CD4-positive, CD25-positive, alpha-beta regulatory T cell (primary cell): Measurements from ENCODE around the gene ZFP57. TPM values are rescaled to one million over a fixed set of nuclear protein-coding genes. Genes with fewer than 3 reads are reported as not detected.

Source experiments
- ATAC-seq, 2 donors: fragments of 150-1000 bp; cut with Tn5 transposase; one replicate each; pipeline ENCODE4 v1.10.0; 2021; ENCODE audit warnings: low read depth in 2 of 2, moderate number of reproducible peaks in 2 of 2, moderate library complexity in 1 of 2
- DNase-seq, 3 donors: peaks; one replicate each; pipeline versions ENCODE4 v3.0.0 to v3.0.0-alpha.2; 2012 to 2022; ENCODE audit warnings: mixed read lengths in 1 of 3
- H3K27ac ChIP-seq: one replicate; pipeline ENCODE4 v1.7.0; 2013; ENCODE audit warnings: mild to moderate bottlenecking, low read length; ENCODE audit not compliant: insufficient read depth, poor library complexity, severe bottlenecking
- H3K27me3 ChIP-seq: one replicate; pipeline ENCODE4 v1.7.0; 2013; ENCODE audit warnings: low read length; ENCODE audit not compliant: control insufficient read depth, insufficient read depth
- H3K36me3 ChIP-seq: one replicate; pipeline ENCODE4 v1.7.0; 2013; ENCODE audit warnings: mild to moderate bottlenecking, low read length, moderate library complexity; ENCODE audit not compliant: control insufficient read depth, insufficient read depth
- H3K4me1 ChIP-seq: 2 replicates; pipeline ENCODE4 v1.7.0; 2013; ENCODE audit warnings: mild to moderate bottlenecking, low read length; ENCODE audit not compliant: insufficient read depth, control insufficient read depth, poor library complexity, severe bottlenecking
- H3K4me3 ChIP-seq: one replicate; pipeline ENCODE4 v1.7.0; 2013; ENCODE audit warnings: low read depth, mild to moderate bottlenecking, low read length, moderate library complexity
- H3K9me3 ChIP-seq, 2 experiments: 1 replicate in 1 of 2; 2 replicates in 1 of 2; pipeline ENCODE4 v1.7.0; 2013; ENCODE audit warnings: low read length in 2 of 2, mild to moderate bottlenecking in 1 of 2, moderate library complexity in 1 of 2; ENCODE audit not compliant: control insufficient read depth in 2 of 2
- H3K27ac Mint-ChIP-seq, 3 donors: one replicate each; pipeline ENCODE4 v1.8.0; 2020 to 2022; ENCODE audit warnings: mild to moderate bottlenecking in 3 of 3, mixed read lengths in 3 of 3, moderate library complexity in 2 of 3
- H3K27me3 Mint-ChIP-seq: one replicate; pipeline ENCODE4 v1.8.0; 2022; ENCODE audit warnings: mild to moderate bottlenecking, mixed read lengths
- H3K36me3 Mint-ChIP-seq: one replicate; pipeline ENCODE4 v1.8.0; 2020; ENCODE audit warnings: mixed read lengths
- H3K4me1 Mint-ChIP-seq, 4 donors: one replicate each; pipeline ENCODE4 v1.8.0; 2020 to 2022; ENCODE audit warnings: mixed read lengths in 4 of 4, mild to moderate bottlenecking in 1 of 4
- H3K4me3 Mint-ChIP-seq, 4 donors: one replicate each; pipeline ENCODE4 v1.8.0; 2020 to 2022; ENCODE audit warnings: mild to moderate bottlenecking in 4 of 4, mixed read lengths in 4 of 4, moderate library complexity in 3 of 4
- H3K9me3 Mint-ChIP-seq, 7 donors: one replicate each; pipeline ENCODE4 v1.8.0; 2020 to 2022; ENCODE audit warnings: mixed read lengths in 7 of 7, mild to moderate bottlenecking in 3 of 7, moderate library complexity in 2 of 7
- polyA plus RNA-seq, 4 donors: library from polyadenylated mRNA; unstranded; fragments of 300-500 nt; fragmentation: Illumina TruSeq; gene quantifications; one replicate each; pipeline ENCODE4 v1.2.3, GENCODE V29; 2021
- total RNA-seq: library from RNA; stranded (reverse); gene quantifications from one replicate; pipeline ENCODE4 v1.2.3, GENCODE V29; 2022

Gene ZFP57
- total and polyA plus RNA-seq, 5 donors from 2014 or later = 1.0 to 4.8 (median 2.4) TPM; not detected in 2

DNA sequence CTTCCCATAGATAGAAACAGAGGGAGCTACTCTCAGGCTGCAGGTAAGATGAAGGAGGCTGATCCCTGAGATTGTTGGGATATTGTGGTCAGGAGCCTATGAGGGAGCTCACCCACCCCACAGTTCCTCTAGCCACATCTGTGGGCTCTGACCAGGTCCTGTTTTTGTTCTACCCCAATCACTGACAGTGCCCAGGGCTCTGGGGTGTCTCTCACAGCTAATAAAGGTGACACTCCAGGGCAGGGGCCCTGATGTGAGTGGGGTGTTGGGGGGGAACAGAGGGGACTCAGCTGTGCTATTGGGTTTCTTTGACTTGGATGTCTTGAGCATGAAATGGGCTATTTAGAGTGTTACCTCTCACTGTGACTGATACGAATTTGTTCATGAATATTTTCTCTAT lies 45.0 kb upstream of the ZFP57 start:
- Histone ChIP-seq H3K4me1 (peaks cover 54% of the 10 kb centered on the region), H3K9me3 (no peaks in the 10 kb centered on the region), H3K4me3 (peak overlapping the region; percentile 91), H3K36me3 (peaks cover 43% of the 10 kb centered on the region), H3K27ac (peak overlapping the region; percentile 98), H3K27me3 (no peaks in the 10 kb centered on the region)
- no peak for ATAC-seq
- no peaks in the 10 kb centered on the region for H3K27me3 Mint-ChIP-seq
- H3K4me3 Mint-ChIP-seq = peak overlapping the region; percentile 92 to 100 (median 96)
- H3K36me3 Mint-ChIP-seq = peaks cover 42% of the 10 kb centered on the region
- no peak for DNase-seq
- peak overlapping the region; percentile 86 to 96 (median 92) for H3K27ac Mint-ChIP-seq
- no peaks in the 10 kb centered on the region for H3K9me3 Mint-ChIP-seq
- peaks cover 29 to 85% (median 50%) of the 10 kb centered on the region in 4 donors for H3K4me1 Mint-ChIP-seq

DNA sequence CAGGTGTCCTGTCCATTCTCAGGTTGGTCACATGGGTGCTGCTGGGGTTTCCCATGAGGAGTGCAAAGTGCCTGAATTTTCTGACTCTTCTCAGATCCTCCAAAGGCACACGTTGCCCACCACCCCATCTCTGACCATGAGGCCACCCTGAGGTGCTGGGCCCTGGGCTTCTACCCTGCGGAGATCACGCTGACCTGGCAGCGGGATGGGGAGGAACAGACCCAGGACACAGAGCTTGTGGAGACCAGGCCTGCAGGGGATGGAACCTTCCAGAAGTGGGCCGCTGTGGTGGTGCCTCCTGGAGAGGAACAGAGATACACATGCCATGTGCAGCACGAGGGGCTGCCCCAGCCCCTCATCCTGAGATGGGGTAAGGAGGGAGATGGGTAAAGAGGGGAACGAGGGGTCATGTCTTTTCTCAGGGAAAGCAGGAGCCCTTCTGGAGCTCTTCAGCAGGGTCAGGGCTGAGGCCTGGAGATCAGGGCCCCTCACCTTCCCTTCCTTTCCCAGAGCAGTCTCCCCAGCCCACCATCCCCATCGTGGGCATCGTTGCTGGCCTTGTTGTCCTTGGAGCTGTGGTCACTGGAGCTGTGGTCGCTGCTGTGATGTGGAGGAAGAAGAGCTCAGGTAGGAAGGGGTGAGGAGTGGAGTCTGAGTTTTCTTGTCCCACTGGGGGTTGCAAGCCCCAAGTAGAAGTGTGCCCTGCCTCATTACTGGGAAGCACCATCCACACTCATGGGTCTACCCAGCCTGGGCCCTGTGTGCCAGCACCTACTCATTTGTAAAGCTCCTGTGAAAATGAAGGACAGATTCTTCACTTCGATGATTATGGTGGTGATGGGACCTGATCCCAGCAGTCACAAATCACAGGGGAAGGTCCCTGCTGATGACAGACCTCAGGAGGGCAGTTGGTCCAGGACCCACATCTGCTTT lies 44.3 kb upstream of the ZFP57 start:
- H3K4me1 ChIP-seq = peaks cover 50% of the 10 kb centered on the region
- peak overlapping the region; percentile 92 to 100 (median 96) for H3K4me3 Mint-ChIP-seq
- H3K36me3 ChIP-seq = peaks cover 43% of the 10 kb centered on the region

DNA sequence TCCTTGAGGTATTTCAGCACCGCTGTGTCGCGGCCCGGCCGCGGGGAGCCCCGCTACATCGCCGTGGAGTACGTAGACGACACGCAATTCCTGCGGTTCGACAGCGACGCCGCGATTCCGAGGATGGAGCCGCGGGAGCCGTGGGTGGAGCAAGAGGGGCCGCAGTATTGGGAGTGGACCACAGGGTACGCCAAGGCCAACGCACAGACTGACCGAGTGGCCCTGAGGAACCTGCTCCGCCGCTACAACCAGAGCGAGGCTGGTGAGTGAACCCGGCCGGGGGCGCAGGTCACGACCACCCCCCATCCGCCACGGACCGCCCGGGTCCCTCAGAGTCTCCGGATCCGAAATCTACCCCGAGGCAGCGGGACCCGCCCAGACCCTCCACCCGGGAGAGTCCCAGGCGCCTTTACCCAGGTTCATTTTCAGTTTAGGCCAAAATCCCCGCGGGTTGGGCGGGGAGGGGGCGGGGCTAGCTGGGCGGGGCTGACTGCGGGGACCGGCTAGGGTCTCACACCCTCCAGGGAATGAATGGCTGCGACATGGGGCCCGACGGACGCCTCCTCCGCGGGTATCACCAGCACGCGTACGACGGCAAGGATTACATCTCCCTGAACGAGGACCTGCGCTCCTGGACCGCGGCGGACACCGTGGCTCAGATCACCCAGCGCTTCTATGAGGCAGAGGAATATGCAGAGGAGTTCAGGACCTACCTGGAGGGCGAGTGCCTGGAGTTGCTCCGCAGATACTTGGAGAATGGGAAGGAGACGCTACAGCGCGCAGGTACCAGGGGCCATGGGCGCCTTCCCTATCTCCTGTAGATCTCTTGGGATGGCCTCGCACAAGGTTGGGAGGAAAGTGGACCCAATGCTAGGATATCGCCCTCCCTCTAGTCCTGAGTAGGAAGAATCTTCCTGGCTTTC lies 43.0 kb upstream of the ZFP57 start:
- peaks cover 42% of the 10 kb centered on the region for H3K36me3 Mint-ChIP-seq
- Histone ChIP-seq H3K4me1 (peaks cover 50% of the 10 kb centered on the region), H3K27me3 (no peaks in the 10 kb centered on the region), H3K36me3 (peaks cover 43% of the 10 kb centered on the region), H3K9me3 (no peaks in the 10 kb centered on the region), H3K4me3 (peak overlapping the region; percentile 95), H3K27ac (peak overlapping the region; percentile 98)
- peaks cover 15 to 66% (median 41%) of the 10 kb centered on the region in 4 donors for H3K4me1 Mint-ChIP-seq
- ATAC-seq (peak; percentile 43 to 46), DNase-seq (peak; percentile 56 to 76 (median 59))
- H3K9me3 Mint-ChIP-seq = no peaks in the 10 kb centered on the region
- H3K27me3 Mint-ChIP-seq = no peaks in the 10 kb centered on the region
- H3K27ac Mint-ChIP-seq = peak overlapping the region; percentile 96 to 98 (median 98)
- peak overlapping the region; percentile 95 to 100 (median 98) for H3K4me3 Mint-ChIP-seq

More for the DNA sequence above, 44.3 kb upstream of the ZFP57 start:
- no peaks in the 10 kb centered on the region for H3K9me3 Mint-ChIP-seq
- Histone ChIP-seq H3K9me3 (no peaks in the 10 kb centered on the region), H3K27me3 (no peaks in the 10 kb centered on the region), H3K4me3 (peak overlapping the region; percentile 91), H3K27ac (peak overlapping the region; percentile 98)
- peaks cover 25 to 77% (median 45%) of the 10 kb centered on the region in 4 donors for H3K4me1 Mint-ChIP-seq
- H3K36me3 Mint-ChIP-seq = peaks cover 42% of the 10 kb centered on the region
- no peaks in the 10 kb centered on the region for H3K27me3 Mint-ChIP-seq
- H3K27ac Mint-ChIP-seq = peak overlapping the region; percentile 92 to 98 (median 96)
- ATAC-seq (no peak), DNase-seq (no peak)

DNA sequence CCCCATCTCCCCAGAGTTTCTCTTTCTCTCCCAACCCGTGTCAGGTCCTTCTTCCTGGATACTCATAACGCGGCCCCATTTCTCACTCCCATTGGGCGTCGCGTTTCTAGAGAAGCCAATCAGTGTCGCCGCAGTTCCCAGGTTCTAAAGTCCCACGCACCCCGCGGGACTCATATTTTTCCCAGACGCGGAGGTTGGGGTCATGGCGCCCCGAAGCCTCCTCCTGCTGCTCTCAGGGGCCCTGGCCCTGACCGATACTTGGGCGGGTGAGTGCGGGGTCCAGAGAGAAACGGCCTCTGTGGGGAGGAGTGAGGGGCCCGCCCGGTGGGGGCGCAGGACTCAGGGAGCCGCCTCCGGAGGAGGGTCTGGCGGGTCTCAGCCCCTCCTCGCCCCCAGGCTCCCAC lies 42.3 kb upstream of the ZFP57 start, which contains the start of gene HLA-F:
HLA-F (plus strand) TSS at position 173 of the 404 bp plus-strand sequence; CDS start at position 203, 30 bp downstream.
- Mint-ChIP-seq H3K27ac (peak within 1 kb of the TSS; percentile 96 to 99 (median 98)), H3K27me3 (no peaks in the 10 kb centered on the region), H3K9me3 (no peaks in the 10 kb centered on the region), H3K4me1 (peaks cover 12 to 60% (median 36%) of the 10 kb centered on the region in 4 donors), H3K36me3 (peaks cover 42% of the 10 kb centered on the region), H3K4me3 (peak within 1 kb of the TSS; percentile 95 to 100 (median 98))
- ATAC-seq (peak; percentile 91), DNase-seq (peak; percentile 80 to 90 (median 86))
- Histone ChIP-seq H3K36me3 (peaks cover 40% of the 10 kb centered on the region), H3K27ac (peak within 1 kb of the TSS; percentile 98), H3K9me3 (no peaks in the 10 kb centered on the region), H3K27me3 (no peaks in the 10 kb centered on the region), H3K4me3 (peak within 1 kb of the TSS; percentile 95), H3K4me1 (peaks cover 43% of the 10 kb centered on the region)

DNA sequence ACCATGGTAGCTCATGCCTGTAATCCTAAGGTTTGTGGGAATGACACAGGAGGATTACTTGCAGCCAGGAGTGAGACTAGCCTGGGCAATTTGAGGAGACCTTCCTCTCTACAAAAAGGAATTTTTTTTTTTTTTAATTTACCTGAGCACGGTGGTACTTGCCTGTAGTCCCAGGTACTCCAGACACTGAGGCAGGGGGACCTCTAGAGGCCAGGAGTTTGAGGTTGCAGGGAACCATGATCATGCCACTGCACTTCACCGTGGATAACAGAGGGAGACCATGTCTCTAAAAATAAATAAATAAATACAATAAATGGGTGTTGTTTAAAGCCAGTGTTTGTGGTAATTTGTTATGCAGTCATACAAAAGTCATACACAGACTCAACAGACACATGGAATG lies 39.9 kb upstream of the ZFP57 start:
- H3K36me3 Mint-ChIP-seq = peaks cover 18% of the 10 kb centered on the region
- Histone ChIP-seq H3K27me3 (no peaks in the 10 kb centered on the region), H3K4me1 (peaks cover 23% of the 10 kb centered on the region), H3K4me3 (no peak overlapping the region), H3K9me3 (no peaks in the 10 kb centered on the region), H3K36me3 (peaks cover 17% of the 10 kb centered on the region), H3K27ac (no peak overlapping the region)
- H3K4me1 Mint-ChIP-seq = peaks cover 2 to 36% (median 13%) of the 10 kb centered on the region in 4 donors
- no peaks in the 10 kb centered on the region for H3K9me3 Mint-ChIP-seq
- ATAC-seq (no peak), DNase-seq (peak in 1 of 3 donors; percentile 48)
- no peaks in the 10 kb centered on the region for H3K27me3 Mint-ChIP-seq
- H3K4me3 Mint-ChIP-seq = no peak overlapping the region
- H3K27ac Mint-ChIP-seq = no peak overlapping the region

DNA sequence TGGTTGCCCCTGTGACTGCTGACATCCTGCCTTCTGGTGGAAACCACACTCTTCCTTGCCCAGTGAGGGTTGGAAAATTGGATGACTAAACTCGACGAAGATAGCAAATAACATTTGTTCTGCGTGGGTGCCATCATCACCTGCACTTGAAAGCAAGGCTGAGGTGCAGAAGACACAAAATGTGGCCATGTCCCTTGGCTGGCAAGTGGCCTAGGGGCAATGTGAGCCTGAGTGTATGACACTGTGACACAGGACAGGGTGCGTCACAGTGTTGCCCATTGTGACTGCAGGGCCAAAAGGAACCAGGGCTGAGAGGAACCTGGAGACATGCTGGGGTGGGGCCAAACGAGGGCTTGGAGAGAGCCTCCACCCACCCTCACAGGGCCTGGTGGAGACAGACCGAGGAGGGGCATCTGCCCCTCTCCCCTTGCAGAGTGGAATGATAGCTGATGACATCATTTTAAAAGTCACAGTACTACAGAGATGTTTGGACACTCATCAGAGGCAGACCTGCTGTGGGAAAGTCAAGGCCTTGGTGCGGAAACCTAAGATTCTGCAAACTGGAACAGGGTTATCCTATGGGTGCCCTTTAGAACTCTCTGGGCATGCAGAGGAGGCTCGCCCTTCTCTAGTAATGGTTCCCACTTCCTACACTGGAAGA lies 29.5 kb upstream of the ZFP57 start:
- H3K27ac Mint-ChIP-seq = peak overlapping the region in 1 of 3 donors; percentile 37
- H3K36me3 ChIP-seq = no peaks in the 10 kb centered on the region
- H3K27me3 ChIP-seq = no peaks in the 10 kb centered on the region
- H3K4me3 ChIP-seq = no peak overlapping the region
- no peaks in the 10 kb centered on the region for H3K36me3 Mint-ChIP-seq
- H3K4me3 Mint-ChIP-seq = peak overlapping the region in 1 of 4 donors; percentile 50
- peaks cover 14 to 46% (median 37%) of the 10 kb centered on the region in 4 donors for H3K4me1 Mint-ChIP-seq
- H3K27me3 Mint-ChIP-seq = no peaks in the 10 kb centered on the region
- H3K4me1 ChIP-seq = peaks cover 26% of the 10 kb centered on the region
- ATAC-seq (no peak), DNase-seq (no peak)
- H3K27ac ChIP-seq = no peak overlapping the region
- H3K9me3 ChIP-seq = no peaks in the 10 kb centered on the region
- no peaks in the 10 kb centered on the region for H3K9me3 Mint-ChIP-seq

DNA sequence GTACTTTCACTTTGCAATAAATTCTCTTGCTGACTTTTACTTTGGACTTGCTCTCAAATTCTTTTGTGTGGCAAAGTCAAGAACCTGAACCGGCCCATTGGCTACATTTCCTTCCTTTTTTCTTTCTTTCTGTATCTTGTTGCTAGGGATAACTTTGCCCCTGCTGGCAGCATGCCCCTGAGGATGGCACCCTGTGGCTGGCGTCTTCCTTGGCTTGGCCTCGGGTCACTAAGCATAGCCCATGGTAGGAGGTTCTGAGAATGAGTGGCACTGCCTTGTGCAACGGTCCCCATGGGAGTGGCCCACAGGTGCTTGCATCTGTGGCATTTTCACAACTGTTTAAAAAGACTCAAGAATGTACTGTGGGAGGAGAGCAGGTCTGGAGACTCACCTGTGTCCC lies 28.2 kb upstream of the ZFP57 start:
- Histone ChIP-seq H3K27ac (peak overlapping the region; percentile 65), H3K27me3 (no peaks in the 10 kb centered on the region), H3K9me3 (no peaks in the 10 kb centered on the region), H3K36me3 (no peaks in the 10 kb centered on the region), H3K4me3 (peak overlapping the region; percentile 78), H3K4me1 (peaks cover 26% of the 10 kb centered on the region)
- Mint-ChIP-seq H3K4me1 (peaks cover 14 to 46% (median 33%) of the 10 kb centered on the region in 4 donors), H3K27me3 (peaks cover 7% of the 10 kb centered on the region), H3K9me3 (no peaks in the 10 kb centered on the region), H3K27ac (peak overlapping the region; percentile 84 to 94 (median 89)), H3K36me3 (no peaks in the 10 kb centered on the region), H3K4me3 (peak overlapping the region; percentile 73 to 85 (median 80))
- ATAC-seq = no peak
- no peak for DNase-seq
